Hepatocyte (in vitro differentiated cells): ENCODE measurements around the gene CRACDL.

Source experiments
- CTCF ChIP-seq: fragments of 200-600 bp; sonication (generic); IDR thresholded peaks from 2 replicates; pipeline ENCODE4 v1.5.1; 2016; ENCODE audit warnings: antibody characterized with exemption, mild to moderate bottlenecking; ENCODE audit not compliant: poor library complexity
- EZH2phosphoT487 ChIP-seq: fragments of 200-600 bp; sonication (generic); IDR thresholded peaks from one replicate; pipeline ENCODE4 v1.6.1; 2018; ENCODE audit warnings: antibody characterized with exemption, mild to moderate bottlenecking, low read depth, moderate library complexity; ENCODE audit not compliant: unreplicated experiment, severe bottlenecking

GRCh38 chr2:98748292-98749065 is 187.5 kb downstream of the CRACDL start:
- TF ChIP-seq CTCF: no peak
- TF ChIP-seq EZH2phosphoT487: no peak
